IPS DF 19.7 (cell line): Measurements from ENCODE around the gene MZT2A.
"Not testable (repeated sequence)": the region's sequence is repeated elsewhere in the genome, so short reads cannot be mapped to it uniquely, and the experiment has no call there.

Source experiments
- DNase-seq: peaks from one replicate; pipeline ENCODE4 v3.0.0-alpha.2; 2013; ENCODE audit warnings: low read depth, low spot score

Gene MZT2A

GRCh38 chr2:131520526-131520925 lies 28.3 kb upstream of the MZT2A start:
- DNase-seq, result no peak

- not testable (repeated sequence) for DNase-seq
Measured at GRCh38 chr2:131519871-131520470, 27.8 kb upstream of the MZT2A start.

- no peak for DNase-seq
Measured at GRCh38 chr2:131519466-131519865, 27.3 kb upstream of the MZT2A start.

GRCh38 chr2:131518531-131518930 lies 26.3 kb upstream of the MZT2A start:
- not testable (repeated sequence) for DNase-seq

- DNase-seq, result not testable (repeated sequence)
Measured at GRCh38 chr2:131517856-131518255, 25.7 kb upstream of the MZT2A start.

- no peak for DNase-seq
Measured at GRCh38 chr2:131517106-131517831, 25.1 kb upstream of the MZT2A start.

GRCh38 chr2:131516621-131517020 lies 24.4 kb upstream of the MZT2A start:
- DNase-seq, result not testable (repeated sequence)

GRCh38 chr2:131516011-131516410 lies 23.8 kb upstream of the MZT2A start:
- no peak for DNase-seq

- DNase-seq, result not testable (repeated sequence)
Measured at GRCh38 chr2:131515235-131515634, 23.0 kb upstream of the MZT2A start.

- DNase-seq, result not testable (repeated sequence)
Measured at GRCh38 chr2:131514408-131515166, 22.4 kb upstream of the MZT2A start.

GRCh38 chr2:131511969-131512870 lies 20.0 kb upstream of the MZT2A start:
- DNase-seq, result not testable (repeated sequence)

- not testable (repeated sequence) for DNase-seq
Measured at GRCh38 chr2:131511291-131511968, 19.2 kb upstream of the MZT2A start.

GRCh38 chr2:131509615-131510014 lies 17.4 kb upstream of the MZT2A start:
- DNase-seq, result no peak

GRCh38 chr2:131504082-131504750 lies 12.0 kb upstream of the MZT2A start:
- not testable (repeated sequence) for DNase-seq

- not testable (repeated sequence) for DNase-seq
Measured at GRCh38 chr2:131503587-131503986, 11.4 kb upstream of the MZT2A start.

GRCh38 chr2:131498321-131498973 lies 6.2 kb upstream of the MZT2A start:
- DNase-seq, result not testable (repeated sequence)

- DNase-seq, result not testable (repeated sequence)
Measured at GRCh38 chr2:131495506-131495905, 3.3 kb upstream of the MZT2A start.

- DNase-seq, result no peak
Measured at GRCh38 chr2:131493199-131493968, 1.2 kb upstream of the MZT2A start.
